ENCODE measurements around the gene TCEA3.
"Not testable (repeated sequence)": the region's sequence is repeated elsewhere in the genome, so short reads cannot be mapped to it uniquely, and the experiment has no call there.

The TCEA3 gene

DNA sequence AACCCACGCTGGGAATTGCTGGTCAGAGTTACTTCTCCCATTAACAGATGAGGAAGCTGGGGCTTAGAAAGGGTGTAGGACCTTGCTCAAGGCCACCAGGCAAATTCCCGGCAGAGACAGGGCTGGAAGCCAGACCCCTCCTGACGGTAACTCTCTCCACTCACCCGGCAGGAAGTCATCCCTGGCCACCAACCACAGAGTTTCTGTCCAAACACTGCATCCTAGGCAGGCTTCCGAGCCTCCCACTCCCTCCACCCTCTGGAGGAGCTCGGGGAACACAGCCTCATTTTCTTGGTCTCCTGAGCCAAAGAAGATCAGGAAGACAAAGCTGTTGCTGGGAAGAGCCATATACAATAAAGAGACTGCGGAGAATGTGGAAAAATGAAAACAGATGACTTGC lies 29.9 kb downstream of the TCEA3 start:
- no peak for DNase-seq (ENCODE audit: low read depth in 3 of 3, low spot score in 1 of 3)

DNA sequence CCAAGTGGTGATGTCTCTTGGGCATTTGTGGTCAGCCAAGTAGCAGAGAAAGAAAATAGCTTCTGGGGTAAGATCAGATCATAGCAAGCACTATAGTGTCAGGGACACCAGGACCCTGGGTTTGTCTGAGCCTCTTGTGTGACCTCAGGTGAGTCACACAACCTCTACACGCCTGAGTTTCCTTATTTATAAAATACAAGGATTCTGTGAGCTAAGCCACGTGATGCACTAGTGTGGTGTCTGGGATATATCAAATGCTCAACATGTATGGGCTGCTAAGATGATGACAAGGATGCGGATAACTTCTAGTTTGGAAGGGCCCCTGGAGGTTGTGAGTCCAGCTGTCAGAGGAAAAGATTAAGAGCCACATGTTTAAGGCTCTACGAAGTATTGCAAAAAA lies 30.4 kb downstream of the TCEA3 start:
- no peak for DNase-seq (ENCODE audit: low read depth in 3 of 3, low spot score in 1 of 3)

DNA sequence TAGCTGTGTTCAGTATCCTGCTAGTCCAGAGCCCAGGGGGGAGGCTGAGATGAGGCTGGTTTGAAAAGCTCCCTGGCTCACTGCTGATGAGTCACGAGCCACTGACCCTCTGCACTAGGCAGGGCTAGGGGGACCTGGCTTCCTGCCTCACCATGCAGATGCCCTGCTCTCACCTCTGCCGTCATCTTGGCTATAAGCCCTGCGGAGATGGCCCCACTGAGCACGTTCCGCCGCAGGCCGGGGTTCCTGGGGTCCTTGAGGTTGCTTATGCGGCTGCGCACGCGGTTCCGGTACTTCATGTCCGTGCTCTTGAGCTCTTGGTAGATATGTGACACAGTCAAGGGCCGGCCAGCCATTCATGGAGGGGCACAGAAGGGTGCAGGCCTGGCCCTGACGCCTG lies 30.8 kb downstream of the TCEA3 start:
- no peak for DNase-seq (ENCODE audit: low read depth in 3 of 3, low spot score in 1 of 3)

DNA sequence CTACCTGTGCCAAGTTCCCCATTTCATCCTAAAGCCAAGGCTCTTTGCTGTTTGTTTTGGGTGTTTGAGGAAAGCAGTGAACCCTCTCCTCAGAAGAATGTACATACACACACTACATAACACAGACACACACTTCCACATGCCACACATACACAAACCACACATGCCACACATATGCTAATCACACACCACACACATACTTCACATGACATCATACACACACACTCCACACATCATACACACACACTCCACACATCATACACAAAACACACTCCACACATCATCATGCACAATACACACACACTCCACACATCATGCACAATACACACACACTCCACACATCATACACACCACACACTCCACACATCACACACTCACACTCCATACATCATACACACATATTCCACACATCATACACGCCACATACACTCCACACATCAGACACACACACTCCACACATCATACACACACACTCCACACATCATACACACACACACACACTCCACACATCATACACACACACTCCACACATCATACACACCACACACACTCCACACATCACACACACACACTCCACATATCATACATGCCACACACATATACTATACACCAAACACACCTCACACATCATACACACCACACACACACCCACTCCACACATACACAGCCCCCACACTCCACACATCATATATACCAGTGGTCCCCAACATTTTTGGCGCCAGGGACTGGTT lies 32.3 kb downstream of the TCEA3 start:
- no peak for DNase-seq (ENCODE audit: low read depth in 3 of 3, low spot score in 1 of 3)

- no peak for DNase-seq (ENCODE audit: low read depth in 3 of 3, low spot score in 1 of 3)
These were observed 34.7 kb downstream of the TCEA3 start for GRCh38 chr1:23389837-23390321.

- DNase-seq (ENCODE audit: low read depth in 3 of 3, low spot score in 1 of 3) = no peak
These were observed 37.1 kb downstream of the TCEA3 start for GRCh38 chr1:23387494-23387893.

GRCh38 chr1:23385119-23385621 lies 39.4 kb downstream of the TCEA3 start:
- DNase-seq (ENCODE audit: low read depth in 3 of 3, low spot score in 1 of 3) = no peak

DNA sequence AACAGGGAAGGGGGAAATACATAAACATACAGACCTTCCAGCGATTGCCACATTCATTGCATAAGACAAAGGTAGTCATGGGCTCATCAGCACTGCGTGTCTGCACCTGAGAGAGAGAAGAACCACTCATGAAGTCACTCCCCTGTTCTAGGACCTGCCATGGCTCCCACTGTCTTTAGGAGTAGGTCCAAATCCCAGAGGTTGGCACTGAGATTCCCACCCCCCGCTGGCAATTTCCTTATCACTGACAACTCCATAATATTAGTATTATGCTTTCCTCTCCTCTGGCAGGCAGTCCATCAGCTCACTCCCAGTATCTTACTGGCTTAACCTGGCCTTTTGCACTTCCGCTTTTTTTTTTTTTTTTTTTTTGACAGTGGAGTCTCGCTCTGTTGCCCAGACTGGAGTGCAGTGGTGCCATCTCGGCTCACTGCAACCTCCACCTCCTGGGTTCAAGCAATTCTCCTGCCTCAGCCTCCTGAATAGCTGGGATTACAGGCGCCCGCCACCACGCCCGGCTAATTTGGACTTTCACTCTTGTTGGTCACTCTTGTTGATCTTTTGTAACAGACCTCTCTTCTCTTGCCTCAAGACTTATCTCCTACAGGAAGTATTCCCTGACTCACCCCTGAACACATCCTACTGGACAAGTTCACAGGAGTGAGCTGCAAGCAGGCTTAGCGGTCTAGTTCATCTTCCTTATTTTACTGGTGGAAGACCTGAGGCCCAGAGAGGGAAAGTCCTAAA lies 40.1 kb downstream of the TCEA3 start:
- no peak for DNase-seq (ENCODE audit: low read depth in 3 of 3, low spot score in 1 of 3)

DNA sequence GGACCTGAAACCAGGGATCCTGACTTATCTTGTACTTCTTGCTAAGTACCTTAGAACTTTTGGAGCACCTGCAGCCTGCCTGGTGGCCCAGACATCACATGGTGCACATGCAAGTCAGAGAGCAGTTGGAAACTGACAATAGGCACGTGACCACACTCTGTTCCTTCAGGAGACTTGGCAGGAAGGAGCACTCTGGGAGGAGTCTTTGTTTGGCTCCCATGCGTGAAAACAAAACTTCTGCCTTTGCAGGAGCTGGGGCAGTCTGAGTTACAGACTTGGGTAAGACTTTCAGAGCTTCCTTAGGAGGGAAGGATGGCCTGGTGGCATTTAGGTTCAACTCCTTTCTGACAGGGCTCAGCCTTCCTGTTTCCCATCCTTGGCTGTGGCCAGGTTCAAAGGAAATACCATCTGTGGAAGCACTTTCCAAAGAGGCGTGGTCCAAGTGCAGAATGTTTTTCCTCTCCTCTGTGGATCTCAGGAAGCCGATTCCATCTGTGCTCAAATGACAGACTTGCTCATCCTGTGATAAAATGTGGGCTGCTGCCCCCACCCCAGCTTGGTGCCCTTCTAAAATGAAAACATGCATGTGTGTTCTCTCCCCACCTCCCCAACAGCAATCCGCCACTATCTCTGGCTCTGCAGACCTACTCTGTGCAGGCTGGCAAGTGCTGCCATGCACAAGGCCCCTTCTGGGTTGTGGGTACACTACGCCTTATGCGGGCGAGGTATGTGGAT lies 40.8 kb downstream of the TCEA3 start:
- no peak for DNase-seq (ENCODE audit: low read depth in 3 of 3, low spot score in 1 of 3)

DNA sequence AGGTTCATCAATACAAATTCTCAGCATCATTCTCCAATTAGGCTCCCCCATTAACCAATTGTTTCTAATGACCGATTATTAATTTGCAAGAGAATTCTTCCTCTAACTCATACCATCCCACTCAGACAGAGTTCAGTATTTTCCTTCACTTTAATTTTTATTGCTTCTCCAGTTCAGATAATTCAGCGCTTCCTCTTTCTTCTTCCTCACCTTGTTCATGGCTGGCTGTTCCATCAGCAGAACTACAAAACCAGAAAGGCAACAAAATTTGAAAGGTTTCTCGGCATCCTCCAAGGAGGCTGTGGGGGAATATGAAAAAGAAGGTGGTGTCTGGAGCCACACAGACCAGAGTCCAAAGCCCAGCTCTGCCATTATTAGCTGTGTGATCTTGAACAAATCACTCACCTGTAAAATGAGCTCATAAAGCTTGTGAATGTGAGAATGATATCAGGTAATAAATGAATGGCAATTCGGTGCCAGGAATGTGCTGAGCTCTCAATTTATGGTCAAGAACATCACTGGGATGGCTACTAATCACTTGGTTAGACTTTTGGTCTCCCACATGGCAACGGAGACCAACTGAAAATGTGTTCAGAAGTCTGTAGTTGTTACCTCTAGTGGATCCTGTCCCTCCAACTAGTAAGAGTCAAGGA lies 43.2 kb downstream of the TCEA3 start:
- no peak for DNase-seq (ENCODE audit: low read depth in 3 of 3, low spot score in 1 of 3)

GRCh38 chr1:23380719-23381118 lies 43.8 kb downstream of the TCEA3 start:
- DNase-seq (ENCODE audit: low read depth in 3 of 3, low spot score in 1 of 3) = no peak

- not testable (repeated sequence) for DNase-seq (ENCODE audit: low read depth in 3 of 3, low spot score in 1 of 3)
These were observed 44.3 kb downstream of the TCEA3 start for GRCh38 chr1:23380236-23380635.

DNA sequence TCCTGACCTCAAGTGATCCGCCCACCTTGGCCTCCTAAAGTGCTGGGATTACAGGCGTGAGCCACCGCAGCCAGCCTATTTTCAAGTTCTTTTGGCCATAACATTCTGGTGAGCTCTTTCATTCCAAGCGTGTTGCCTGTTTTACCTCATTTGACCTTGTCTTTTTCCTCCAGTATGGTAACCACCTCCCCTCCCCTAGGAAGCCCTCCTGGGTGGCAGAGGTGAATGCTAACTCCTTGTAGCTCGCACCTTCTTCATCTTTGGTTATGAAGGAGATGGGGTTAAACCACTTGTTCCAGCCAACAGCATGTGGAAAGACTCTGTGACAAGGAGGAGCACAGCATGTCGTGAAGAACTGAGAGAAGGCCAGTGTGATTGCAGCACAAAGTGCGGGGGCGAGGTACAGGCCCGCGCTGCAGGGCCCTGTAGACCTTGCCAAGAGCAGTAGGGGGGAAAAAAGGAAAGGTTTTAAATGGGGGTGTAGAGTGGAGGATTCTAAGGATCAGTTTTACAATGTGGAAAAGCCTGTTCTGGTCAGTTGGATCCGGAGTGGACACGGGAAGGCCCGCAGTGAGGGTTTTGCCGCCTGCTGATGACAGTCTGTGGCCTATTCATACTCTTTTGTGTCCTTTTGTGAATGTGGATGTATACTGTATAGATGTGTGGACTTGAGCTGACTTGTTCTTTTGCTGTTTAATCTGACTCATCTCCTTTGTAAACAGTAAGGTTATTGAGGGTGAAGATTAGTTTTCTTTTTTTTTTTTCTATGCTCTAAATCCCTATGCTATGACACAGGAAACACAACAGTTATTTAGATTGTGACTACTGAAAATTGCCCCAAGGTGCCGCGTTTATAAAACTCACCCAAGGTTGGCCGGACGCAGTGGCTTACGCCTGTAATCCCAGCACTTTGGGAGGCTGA lies 47.4 kb downstream of the TCEA3 start:
- DNase-seq (ENCODE audit: low read depth in 3 of 3, low spot score in 1 of 3) = no peak

DNA sequence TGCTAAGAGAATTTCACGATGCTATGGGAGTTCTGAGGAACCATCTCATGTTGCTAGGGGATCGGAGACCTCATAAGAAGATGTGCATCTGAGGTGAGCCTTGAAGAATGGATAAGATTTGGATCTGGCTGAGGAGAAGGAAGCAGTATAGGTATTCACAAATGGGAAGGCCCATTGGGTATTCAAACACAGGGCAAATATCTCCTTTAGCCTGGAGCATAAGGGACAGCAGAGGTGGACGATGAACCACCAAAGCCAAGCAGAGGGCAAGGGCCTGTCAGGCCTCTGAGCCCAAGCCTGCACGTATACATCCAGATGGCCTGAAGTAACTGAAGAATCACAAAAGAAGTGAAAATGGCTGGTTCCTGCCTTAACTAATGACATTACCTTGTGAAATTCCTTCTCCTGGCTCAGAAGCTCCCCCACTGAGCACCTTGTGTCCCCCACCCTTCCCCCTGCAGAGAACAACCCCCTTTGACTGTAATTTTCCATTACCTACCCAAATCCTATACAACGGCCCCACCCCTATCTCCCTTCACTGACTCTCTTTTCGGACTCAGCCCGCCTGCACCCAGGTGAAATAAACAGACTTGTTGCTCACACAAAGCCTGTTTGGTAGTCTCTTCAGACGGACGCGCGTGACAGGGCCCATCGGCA lies 50.3 kb downstream of the TCEA3 start:
- not testable (repeated sequence) for DNase-seq (ENCODE audit: low read depth in 3 of 3, low spot score in 1 of 3)

DNA sequence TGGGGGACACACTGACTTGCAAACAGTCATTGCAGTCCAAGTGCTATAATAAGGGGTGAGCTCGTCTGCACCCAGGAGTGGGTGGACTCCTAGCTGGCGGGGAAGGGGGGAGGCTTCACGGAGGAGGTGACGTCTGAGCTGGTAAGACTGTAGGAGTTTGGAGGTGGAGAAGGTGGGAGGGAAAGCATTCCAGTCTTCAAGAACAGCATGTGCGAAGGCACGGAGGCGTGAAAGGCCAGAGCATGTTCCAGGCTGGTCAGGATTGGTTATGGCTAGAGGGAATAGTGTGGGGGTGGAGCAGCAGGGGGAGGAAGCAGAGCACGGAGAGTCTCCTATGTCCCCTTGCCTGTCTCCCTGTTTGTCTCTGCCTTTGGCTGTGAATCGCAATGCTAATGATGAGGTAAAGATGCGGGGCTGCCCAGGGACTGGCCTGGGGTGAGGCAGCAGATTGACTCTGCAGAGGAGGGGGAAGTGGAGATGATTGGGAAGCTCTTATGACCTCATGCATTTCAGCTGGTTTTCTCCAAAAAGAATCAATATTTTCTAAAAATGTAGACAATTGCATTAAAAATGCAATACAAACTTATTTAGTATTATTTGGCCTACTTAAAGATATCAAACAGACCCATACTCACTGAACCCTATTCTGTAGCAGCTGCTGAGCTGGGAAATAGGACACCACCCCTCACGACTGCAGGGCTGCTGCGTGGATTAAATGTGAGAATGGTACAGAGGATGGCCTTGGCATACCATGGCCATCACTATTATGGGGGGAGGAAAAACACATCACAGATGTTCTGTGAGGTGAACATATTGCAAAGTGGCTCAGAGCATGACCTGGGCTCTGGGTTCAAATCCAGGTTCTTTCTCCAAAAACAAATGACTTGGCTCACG lies 52.3 kb downstream of the TCEA3 start:
- DNase-seq (ENCODE audit: low read depth in 3 of 3, low spot score in 1 of 3) = no peak

DNA sequence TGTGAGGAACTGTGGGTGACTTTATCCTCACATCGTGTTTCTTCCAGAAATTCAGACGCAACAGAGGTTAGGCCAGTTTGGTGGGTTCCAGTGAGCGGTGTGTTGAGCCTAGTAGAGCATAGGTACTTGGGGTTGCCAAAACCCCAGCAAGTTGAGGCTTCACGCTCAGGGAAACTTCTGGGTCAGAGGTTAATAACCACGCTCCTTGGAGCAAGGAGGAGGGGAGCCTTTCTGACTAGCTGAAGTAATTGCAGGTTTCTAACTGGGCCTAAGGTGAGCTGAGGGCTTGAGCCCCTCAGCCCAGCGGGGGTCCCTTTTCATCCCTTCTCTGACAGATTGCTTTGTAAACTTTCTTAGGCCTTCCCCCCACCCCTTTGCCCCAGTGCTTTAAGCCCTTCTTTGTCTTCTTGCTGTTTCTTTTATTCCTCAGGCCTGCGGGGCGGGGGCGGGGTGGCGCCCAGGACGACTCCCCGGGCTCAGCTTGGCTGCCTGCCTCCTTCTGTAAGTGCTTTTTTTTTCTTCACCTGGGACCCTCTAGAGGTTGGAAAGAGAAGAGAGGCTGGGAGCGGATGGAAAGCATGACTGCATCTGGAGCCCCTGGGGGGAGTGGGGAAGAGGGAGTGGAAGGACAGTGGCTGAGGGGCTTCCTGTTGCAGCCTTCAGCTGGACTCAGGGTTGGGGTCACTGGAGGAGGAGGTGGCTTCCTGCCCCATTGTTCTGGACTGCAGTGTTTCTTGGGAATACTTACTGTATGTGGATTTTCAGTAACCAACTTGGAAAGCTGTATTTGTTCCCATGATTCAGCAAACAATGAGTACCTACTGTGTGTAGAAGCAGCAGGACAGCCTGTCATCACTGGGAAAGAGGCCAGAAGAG lies 53.6 kb downstream of the TCEA3 start:
- no peak for DNase-seq (ENCODE audit: low read depth in 3 of 3, low spot score in 1 of 3)

DNA sequence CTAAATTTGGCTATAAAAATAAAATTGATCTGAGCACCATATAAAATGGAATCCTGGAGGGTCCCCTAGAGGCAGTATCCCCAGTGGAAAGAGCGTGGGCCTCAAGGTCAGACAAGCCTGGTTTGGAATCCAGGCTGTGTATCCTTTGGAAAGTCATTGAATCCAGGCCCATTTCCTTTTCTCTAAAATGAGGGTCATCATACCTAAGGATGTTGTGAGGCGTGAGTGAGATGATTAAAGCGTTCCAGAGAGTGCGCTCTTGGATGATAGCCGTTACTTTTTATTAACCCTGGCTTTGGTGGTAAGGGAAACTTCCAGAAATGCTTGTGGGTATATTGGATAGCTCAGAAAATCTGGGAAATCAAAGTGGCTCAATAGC lies 54.2 kb downstream of the TCEA3 start:
- no peak for DNase-seq (ENCODE audit: low read depth in 3 of 3, low spot score in 1 of 3)

All from stimulated activated CD4-positive, alpha-beta T cell treated with anti-CD3 and anti-CD28 coated beads, TNF-alpha, amount 100 ng/mL, for 1 hour (primary cell).